CD14-positive monocyte (primary cell): ENCODE data around the gene SLC43A2. TPM values are rescaled to one million over a fixed set of nuclear protein-coding genes. Genes with fewer than 3 reads are reported as not detected.
A peak's percentile ranks its signal among the peaks of the same experiment; 100 is the strongest.

ENCODE experiments used
- DNase-seq, 3 donors: peaks; one replicate each; pipeline ENCODE4 v3.0.0-alpha.2; 2011 to 2022
- H2AFZ ChIP-seq: 2 replicates; pipeline ENCODE4 v1.6.0; 2012; ENCODE audit warnings: mild to moderate bottlenecking, low read depth, low read length, inconsistent platforms; ENCODE audit not compliant: insufficient read depth, poor library complexity, severe bottlenecking
- H3K27ac ChIP-seq, 2 donors: 1 replicate in 1 of 2; 2 replicates in 1 of 2; pipeline ENCODE4 v1.5.1; 2012 to 2013; ENCODE audit warnings: low read length in 2 of 2, control low read depth in 1 of 2, inconsistent platforms in 1 of 2, low read depth in 1 of 2, mild to moderate bottlenecking in 1 of 2
- H3K27me3 ChIP-seq, 2 donors: one replicate each; pipeline versions ENCODE4 v1.6.0 to v1.6.1; 2011 to 2013; ENCODE audit warnings: low read length in 2 of 2; ENCODE audit not compliant: control insufficient read depth in 2 of 2, insufficient read depth in 2 of 2
- H3K36me3 ChIP-seq, 2 donors: replicated peaks in 1 of 2; 1 replicate in 1 of 2; 2 replicates in 1 of 2; pipeline versions ENCODE4 v1.5.1 to v1.6.1; 2012 to 2013; ENCODE audit warnings: low read length in 2 of 2, control low read depth in 1 of 2, inconsistent platforms in 1 of 2, mild to moderate bottlenecking in 1 of 2; ENCODE audit not compliant: insufficient read depth in 2 of 2, control insufficient read depth in 1 of 2
- H3K4me1 ChIP-seq, 2 donors: 1 replicate in 1 of 2; 2 replicates in 1 of 2; pipeline versions ENCODE4 v1.5.1 to v1.6.1; 2012 to 2013; ENCODE audit warnings: low read length in 2 of 2, control low read depth in 1 of 2, inconsistent platforms in 1 of 2, mild to moderate bottlenecking in 1 of 2, moderate library complexity in 1 of 2; ENCODE audit not compliant: insufficient read depth in 2 of 2, control insufficient read depth in 1 of 2
- H3K4me2 ChIP-seq: replicated peaks from 2 replicates; pipeline ENCODE3; 2012; ENCODE audit warnings: low read length, moderate library complexity, mild to moderate bottlenecking; ENCODE audit not compliant: poor library complexity, severe bottlenecking; ENCODE audit errors: extremely low read depth
- H3K4me3 ChIP-seq, 3 experiments: fragments of 200-600 bp in 1 of 3; sonication (generic) in 1 of 3; replicated peaks in 1 of 3; 1 replicate in 2 of 3; 2 replicates in 1 of 3; pipeline ENCODE4 v1.5.1; 2011 to 2013; ENCODE audit warnings: low read length in 3 of 3, mild to moderate bottlenecking in 3 of 3, control low read depth in 2 of 3, low read depth in 2 of 3, inconsistent platforms in 1 of 3, moderate library complexity in 1 of 3
- H3K79me2 ChIP-seq: 2 replicates; pipeline ENCODE4 v1.6.0; 2012; ENCODE audit warnings: mild to moderate bottlenecking, control low read depth, inconsistent platforms, low read length, moderate library complexity; ENCODE audit not compliant: insufficient read depth
- H3K9ac ChIP-seq: 2 replicates; pipeline ENCODE4 v1.6.0; 2017; ENCODE audit warnings: low read length, mild to moderate bottlenecking; ENCODE audit not compliant: insufficient read depth, poor library complexity, severe bottlenecking
- H3K9me3 ChIP-seq, 2 donors: replicated peaks in 1 of 2; 1 replicate in 1 of 2; 2 replicates in 1 of 2; pipeline versions ENCODE4 v1.5.1 to v1.6.1; 2012 to 2013; ENCODE audit warnings: low read length in 2 of 2, control low read depth in 1 of 2; ENCODE audit not compliant: control insufficient read depth in 1 of 2, insufficient read depth in 1 of 2
- H4K20me1 ChIP-seq: 2 replicates; pipeline ENCODE4 v1.6.0; 2012; ENCODE audit warnings: mild to moderate bottlenecking, low read length, control low read depth, moderate library complexity; ENCODE audit not compliant: insufficient read depth
- H3K27ac Mint-ChIP-seq, 7 donors: one replicate each; pipeline ENCODE4 v1.8.0; 2020; ENCODE audit warnings: mild to moderate bottlenecking in 7 of 7, mixed read lengths in 7 of 7, moderate library complexity in 6 of 7, inconsistent platforms in 2 of 7
- H3K27me3 Mint-ChIP-seq, 3 donors: one replicate each; pipeline ENCODE4 v1.8.0; 2021 to 2022; ENCODE audit warnings: low read depth in 3 of 3, mild to moderate bottlenecking in 3 of 3, mixed read lengths in 3 of 3, moderate library complexity in 3 of 3, inconsistent platforms in 1 of 3
- H3K36me3 Mint-ChIP-seq, 2 donors: one replicate each; pipeline ENCODE4 v1.8.0; 2020; ENCODE audit warnings: mixed read lengths in 2 of 2, inconsistent platforms in 1 of 2, mild to moderate bottlenecking in 1 of 2
- H3K4me1 Mint-ChIP-seq: one replicate; pipeline ENCODE4 v1.8.0; 2020; ENCODE audit warnings: mild to moderate bottlenecking, mixed read lengths
- H3K4me3 Mint-ChIP-seq, 2 donors: one replicate each; pipeline ENCODE4 v1.8.0; 2020; ENCODE audit warnings: mild to moderate bottlenecking in 2 of 2, mixed read lengths in 2 of 2, moderate library complexity in 1 of 2
- H3K9me3 Mint-ChIP-seq, 7 donors: one replicate each; pipeline ENCODE4 v1.8.0; 2020 to 2022; ENCODE audit warnings: mixed read lengths in 7 of 7, mild to moderate bottlenecking in 6 of 7, moderate library complexity in 6 of 7, inconsistent platforms in 2 of 7
- WGBS: methylation state at CpG from one replicate; pipeline ENCODE4 v1.1.5; 2013; ENCODE audit warnings: missing lambda C conversion rate; ENCODE audit not compliant: insufficient coverage; 5-methylcytosine and 5-hydroxymethylcytosine counted together
- intact Hi-C, 2 donors: fragments of 100-400 bp; cut with micrococcal nuclease; formaldehyde crosslinking; loops; one replicate each; pipeline versions ENCODE4 v1.15.0 to v1.15.1; 2023
- polyA plus RNA-seq, 3 donors: library from polyadenylated mRNA; depleted of rRNA in 1 of 3; unstranded in 2 of 3; stranded (reverse) in 1 of 3; fragments of 300-500 nt in 2 of 3; fragments of >200 nt in 1 of 3; fragmentation: Illumina TruSeq in 2 of 3; gene quantifications; 1 replicate in 2 of 3; 2 replicates in 1 of 3; pipeline ENCODE4 v1.2.3, GENCODE V29; 2012 to 2021
- TF ChIP-seq, protein P1 (sequence below): fragments of 200-600 bp; IDR thresholded peaks from one replicate; pipeline ENCODE4 v1.8.0; 2022; ENCODE audit warnings: antibody characterized with exemption, mild to moderate bottlenecking

Gene SLC43A2
- polyA plus RNA-seq, 3 donors: 115 to 151 (median 117) TPM

DNA sequence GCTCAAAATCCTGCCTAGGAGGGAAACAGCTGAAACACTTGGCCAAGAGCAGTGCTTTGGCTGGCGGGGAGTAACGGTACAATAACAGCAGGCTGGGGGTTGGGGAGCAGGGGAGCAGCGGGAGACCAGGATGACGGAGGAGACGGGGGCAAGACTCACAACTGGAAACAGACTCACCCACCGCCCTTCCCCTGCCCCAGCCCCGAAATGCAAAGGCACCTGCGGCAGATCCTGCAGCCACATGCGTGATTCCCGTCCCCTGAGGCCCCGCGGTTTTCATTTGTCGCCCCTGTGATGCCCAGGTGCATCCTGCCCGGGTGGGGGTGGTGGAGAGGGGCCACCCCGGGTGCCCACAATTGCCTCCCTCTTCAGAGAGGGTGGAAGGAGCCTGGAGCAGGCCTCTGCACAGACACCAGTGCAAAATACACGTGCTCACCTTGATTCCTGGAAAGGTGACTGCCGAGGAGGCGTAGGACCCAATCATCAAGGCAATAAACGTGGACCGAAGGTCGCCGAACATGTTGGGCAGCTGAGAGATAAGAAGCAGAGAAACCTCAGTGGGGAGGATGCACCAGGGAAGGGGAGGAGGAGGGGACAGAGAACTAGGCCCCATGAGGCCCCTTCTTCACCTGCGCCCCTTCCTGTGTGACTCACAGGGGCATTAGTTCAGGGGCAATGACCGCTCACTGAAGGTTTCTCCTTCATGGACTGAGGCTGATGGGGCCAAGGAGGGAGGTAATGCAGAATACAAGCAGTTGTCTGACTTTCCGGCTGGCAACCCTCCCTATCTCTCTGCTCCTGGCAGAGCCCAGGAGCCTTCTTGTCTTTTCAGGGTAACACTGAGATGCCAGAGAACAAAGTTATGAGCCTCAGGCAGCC lies 35.6 kb downstream of the SLC43A2 start:
- intact Hi-C loops: loop anchor here in 1 of 2 donors (1.0 to 5.0 kb wide), 2 partner anchors 10 to 34 kb away; partner anchors contain the start of gene SLC43A2
- Histone ChIP-seq H3K9me3 (no peaks in the 10 kb centered on the region), H2AFZ (no peak overlapping the region), H4K20me1 (peaks cover 5% of the 10 kb centered on the region), H3K4me1 (peaks cover 54 to 62% of the 10 kb centered on the region in 2 donors), H3K9ac (no peak overlapping the region), H3K4me2 (no peak overlapping the region), H3K79me2 (peaks cover 8% of the 10 kb centered on the region), H3K4me3 (no peak overlapping the region), H3K36me3 (peaks cover 28 to 74% of the 10 kb centered on the region in 2 donors), H3K27ac (no peak overlapping the region), H3K27me3 (no peaks in the 10 kb centered on the region)
- DNase-seq: peak in 1 of 3 donors; percentile 12
- peak overlapping the region in 1 of 2 donors; percentile 39 for H3K4me3 Mint-ChIP-seq
- H3K36me3 Mint-ChIP-seq: peaks cover 64 to 90% of the 10 kb centered on the region in 2 donors
- H3K4me1 Mint-ChIP-seq: peaks cover 58% of the 10 kb centered on the region
- H3K9me3 Mint-ChIP-seq: no peaks in the 10 kb centered on the region
- 15% methylated on average over 15 of the region's 25 CpGs for WGBS
- H3K27me3 Mint-ChIP-seq: peaks cover 2 to 5% (median 2%) of the 10 kb centered on the region in 3 donors
- H3K27ac Mint-ChIP-seq: peak overlapping the region in 5 of 7 donors; percentile 40 to 78 (median 71)
- TF ChIP-seq, protein P1, sequence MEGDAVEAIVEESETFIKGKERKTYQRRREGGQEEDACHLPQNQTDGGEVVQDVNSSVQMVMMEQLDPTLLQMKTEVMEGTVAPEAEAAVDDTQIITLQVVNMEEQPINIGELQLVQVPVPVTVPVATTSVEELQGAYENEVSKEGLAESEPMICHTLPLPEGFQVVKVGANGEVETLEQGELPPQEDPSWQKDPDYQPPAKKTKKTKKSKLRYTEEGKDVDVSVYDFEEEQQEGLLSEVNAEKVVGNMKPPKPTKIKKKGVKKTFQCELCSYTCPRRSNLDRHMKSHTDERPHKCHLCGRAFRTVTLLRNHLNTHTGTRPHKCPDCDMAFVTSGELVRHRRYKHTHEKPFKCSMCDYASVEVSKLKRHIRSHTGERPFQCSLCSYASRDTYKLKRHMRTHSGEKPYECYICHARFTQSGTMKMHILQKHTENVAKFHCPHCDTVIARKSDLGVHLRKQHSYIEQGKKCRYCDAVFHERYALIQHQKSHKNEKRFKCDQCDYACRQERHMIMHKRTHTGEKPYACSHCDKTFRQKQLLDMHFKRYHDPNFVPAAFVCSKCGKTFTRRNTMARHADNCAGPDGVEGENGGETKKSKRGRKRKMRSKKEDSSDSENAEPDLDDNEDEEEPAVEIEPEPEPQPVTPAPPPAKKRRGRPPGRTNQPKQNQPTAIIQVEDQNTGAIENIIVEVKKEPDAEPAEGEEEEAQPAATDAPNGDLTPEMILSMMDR: no peak

DNA sequence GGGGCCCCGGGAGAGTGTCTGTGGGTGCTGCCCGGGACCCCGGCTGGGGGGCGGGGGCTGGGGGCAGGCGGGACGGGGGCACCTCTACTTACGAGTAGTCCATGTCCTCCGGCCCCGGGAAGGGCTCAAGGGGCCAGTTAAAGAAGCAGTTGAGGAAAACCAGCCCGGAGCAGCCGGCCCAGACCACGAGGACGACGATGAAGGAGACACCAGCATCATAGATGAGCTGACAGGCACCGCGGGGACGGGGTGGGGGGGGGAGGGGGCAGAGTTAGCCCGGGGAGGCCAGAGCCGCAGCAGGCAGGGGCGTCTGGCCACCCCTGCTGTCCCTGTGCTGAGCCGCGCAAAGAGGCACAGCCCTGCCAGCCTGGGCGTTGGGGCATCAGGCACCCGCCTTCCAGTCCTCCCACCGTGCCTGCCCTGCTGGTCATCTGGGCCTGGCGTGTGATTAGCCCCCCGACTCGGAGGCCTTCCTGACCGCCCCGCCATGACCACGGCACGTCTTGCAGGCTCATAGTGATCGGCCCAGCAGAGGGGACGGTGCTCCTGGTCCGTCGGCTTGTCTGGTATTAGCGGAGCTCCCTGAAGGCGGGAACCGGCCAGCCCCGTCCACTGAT lies 37.1 kb downstream of the SLC43A2 start:
- H3K9me3 Mint-ChIP-seq: no peaks in the 10 kb centered on the region
- Histone ChIP-seq H2AFZ (no peak overlapping the region), H3K4me2 (no peak overlapping the region), H3K79me2 (peaks cover 8% of the 10 kb centered on the region), H3K9ac (peak overlapping the region; percentile 81), H3K27ac (peak overlapping the region; percentile 88 to 99), H3K36me3 (peaks cover 30 to 74% of the 10 kb centered on the region in 2 donors), H4K20me1 (no peaks in the 10 kb centered on the region), H3K9me3 (no peaks in the 10 kb centered on the region), H3K4me3 (no peak overlapping the region), H3K4me1 (peaks cover 68 to 76% of the 10 kb centered on the region in 2 donors), H3K27me3 (no peaks in the 10 kb centered on the region)
- no peak for DNase-seq
- peak overlapping the region in 6 of 7 donors; percentile 36 to 99 (median 98) for H3K27ac Mint-ChIP-seq
- H3K36me3 Mint-ChIP-seq: peaks cover 64 to 87% of the 10 kb centered on the region in 2 donors
- intact Hi-C loops: loop anchor here in 1 of 2 donors (2.0 to 5.0 kb wide), 2 partner anchors 15 to 36 kb away; partner anchors contain the start of gene SLC43A2
- TF ChIP-seq, protein P1: no peak
- H3K4me1 Mint-ChIP-seq: peaks cover 72% of the 10 kb centered on the region
- WGBS: 86% methylated on average over 30 of the region's 40 CpGs
- peaks cover 2 to 6% (median 2%) of the 10 kb centered on the region in 3 donors for H3K27me3 Mint-ChIP-seq
- H3K4me3 Mint-ChIP-seq: no peak overlapping the region
